Ovary (tissue), 9 donors: Measurements from ENCODE around the gene PDSS2. TPM values are rescaled to one million over a fixed set of nuclear protein-coding genes. Genes with fewer than 3 reads are reported as not detected.

ENCODE experiments used
- DNase-seq, 5 donors: peaks; one replicate each; pipeline ENCODE4 v3.0.0-alpha.2; 2019 to 2020
- H3K27ac ChIP-seq, 2 donors: fragments of 200-600 bp; one replicate each; pipeline versions ENCODE4 v1.5.1 to v1.8.0; 2019 to 2022
- H3K27me3 ChIP-seq: fragments of 200-600 bp; one replicate; pipeline ENCODE4 v1.8.0; 2022
- H3K36me3 ChIP-seq: fragments of 200-600 bp; sonication (generic); one replicate; pipeline ENCODE4 v1.5.1; 2019
- H3K4me1 ChIP-seq: one replicate; pipeline ENCODE4 v1.8.1; 2013; ENCODE audit warnings: mild to moderate bottlenecking, moderate library complexity; ENCODE audit not compliant: insufficient read depth
- H3K4me3 ChIP-seq: fragments of 200-600 bp; sonication (generic); one replicate; pipeline ENCODE4 v1.5.1; 2017
- H3K9me3 ChIP-seq, 2 donors: fragments of 200-600 bp in 1 of 2; sonication (generic) in 1 of 2; one replicate each; pipeline versions ENCODE4 v1.5.1 to v1.8.1; 2013 to 2019; ENCODE audit warnings: mild to moderate bottlenecking in 1 of 2, moderate library complexity in 1 of 2
- CTCF ChIP-seq, 3 donors: fragments of 450-650 bp in 2 of 3; fragments of 200-600 bp in 1 of 3; IDR thresholded peaks; one replicate each; pipeline versions ENCODE4 v1.5.1 to v1.8.0; 2016 to 2022; ENCODE audit warnings: antibody characterized with exemption in 3 of 3, mild to moderate bottlenecking in 1 of 3
- EP300 ChIP-seq: sonication (generic); formaldehyde crosslinking; IDR thresholded peaks from one replicate; pipeline ENCODE4 v1.6.1; 2017; ENCODE audit warnings: antibody characterized with exemption
- POLR2A ChIP-seq: fragments of 450-650 bp; IDR thresholded peaks from one replicate; pipeline ENCODE4 v1.6.1; 2017; ENCODE audit warnings: antibody characterized with exemption, mild to moderate bottlenecking, moderate library complexity
- WGBS, 3 donors: extraction: QIAGEN DNeasy Blood & Tissue Kit in 1 of 3; methylation state at CpG; one replicate each; pipeline versions ENCODE4 v1.1.5 to v1.1.7; 2013 to 2017; 5-methylcytosine and 5-hydroxymethylcytosine counted together
- intact Hi-C, 4 donors: fragments of 100-400 bp; cut with DNase I; formaldehyde crosslinking; loops; one replicate each; pipeline versions ENCODE4 v1.11.0 to v1.15.1; 2022 to 2023
- polyA plus RNA-seq, 2 donors: library from polyadenylated mRNA; stranded (reverse); fragments of 200-250 nt in 1 of 2; fragments of 350-450 nt in 1 of 2; fragmentation: Illumina TruSeq in 1 of 2; extraction: RNeasy Lipid Tissue Mini Kit (QIAGEN cat#74804) in 1 of 2; gene quantifications; one replicate each; pipeline ENCODE4 v1.2.3, GENCODE V29; 2013 to 2014
- total RNA-seq, 7 donors: library from RNA; depleted of rRNA in 2 of 7; stranded (reverse); fragments of >200 nt in 2 of 7; fragmentation: NEBNext Ultra II Directional in 3 of 7; extraction: Animal tissue kit (Norgen Biotek cat#: 25700) in 3 of 7; gene quantifications; one replicate each; pipeline versions ENCODE4 v1.1.0 to v1.2.4, GENCODE V29; 2016 to 2023
- donor health status: DM: no; HTN: no; CAD: no; lungs with moderate emphysema.
- donor health status: DM: no; HTN: no; CAD: no.
- donor health status: Bipolar disorder and iron deficiency.
- donor health status: DM: yes; HTN: yes; CAD: no.
- donor health status: DM: no; HTN: no; CAD: no.
- donor health status: DM: yes; HTN: yes; CAD: no.

The PDSS2 gene
- total and polyA plus RNA-seq, 9 donors: 8.2 to 17.5 (median 12.0) TPM

GRCh38 chr6:107340881-107341280, 118.5 kb downstream of the PDSS2 start:
- H3K9me3 ChIP-seq: no peaks in the 10 kb centered on the region
- TF ChIP-seq CTCF (IDR thresholded peaks at IDR 0.05) (no peak), POLR2A (no peak), EP300 (no peak)
- no peaks in the 10 kb centered on the region for H3K4me1 ChIP-seq
- H3K27me3 ChIP-seq: no peaks in the 10 kb centered on the region
- intact Hi-C loops: no loop called here
- H3K36me3 ChIP-seq: no peaks in the 10 kb centered on the region
- no peak overlapping the region for H3K4me3 ChIP-seq
- DNase-seq: no peak
- H3K27ac ChIP-seq: no peak overlapping the region
- 86 to 90% (median 87%) methylated on average over 1 of the region's 1 CpG for WGBS, 3 donors

GRCh38 chr6:107337191-107337741, 122.1 kb downstream of the PDSS2 start:
- Histone ChIP-seq H3K27me3 (no peaks in the 10 kb centered on the region), H3K27ac (no peak overlapping the region)

GRCh38 chr6:107334026-107334425, 125.3 kb downstream of the PDSS2 start:
- no peaks in the 10 kb centered on the region for H3K4me1 ChIP-seq
- 86 to 93% (median 90%) methylated on average over 3 of the region's 3 CpGs for WGBS, 3 donors
- TF ChIP-seq EP300 (no peak), POLR2A (no peak), CTCF (IDR thresholded peaks at IDR 0.05) (no peak)
- no peaks in the 10 kb centered on the region for H3K36me3 ChIP-seq
- no peak overlapping the region for H3K27ac ChIP-seq
- intact Hi-C loops: no loop called here
- no peaks in the 10 kb centered on the region for H3K9me3 ChIP-seq
- H3K27me3 ChIP-seq: no peaks in the 10 kb centered on the region
- no peak overlapping the region for H3K4me3 ChIP-seq
- DNase-seq: no peak

More at GRCh38 chr6:107337191-107337741, 122.1 kb downstream of the PDSS2 start:
- TF ChIP-seq POLR2A (no peak), EP300 (no peak)
- Histone ChIP-seq H3K4me3 (no peak overlapping the region), H3K9me3 (no peaks in the 10 kb centered on the region), H3K4me1 (no peaks in the 10 kb centered on the region), H3K36me3 (no peaks in the 10 kb centered on the region)
- intact Hi-C loops: no loop called here
- DNase-seq: no peak

GRCh38 chr6:107333491-107333890, 125.9 kb downstream of the PDSS2 start:
- intact Hi-C loops: no loop called here
- H3K36me3 ChIP-seq: no peaks in the 10 kb centered on the region
- H3K27ac ChIP-seq: no peak overlapping the region
- H3K4me1 ChIP-seq: no peaks in the 10 kb centered on the region
- no peak for DNase-seq
- no peaks in the 10 kb centered on the region for H3K27me3 ChIP-seq
- no peak for TF ChIP-seq POLR2A
- TF ChIP-seq EP300: no peak
- H3K4me3 ChIP-seq: no peak overlapping the region
- H3K9me3 ChIP-seq: no peaks in the 10 kb centered on the region
- WGBS, 3 donors: 92 to 99% (median 94%) methylated on average over 2 of the region's 2 CpGs

- Histone ChIP-seq H3K4me1 (no peaks in the 10 kb centered on the region), H3K27ac (no peak overlapping the region), H3K9me3 (no peaks in the 10 kb centered on the region), H3K4me3 (no peak overlapping the region), H3K36me3 (no peaks in the 10 kb centered on the region), H3K27me3 (no peaks in the 10 kb centered on the region)
- no peak for DNase-seq
- no peak for TF ChIP-seq EP300
- no peak for TF ChIP-seq POLR2A
- TF ChIP-seq CTCF (IDR thresholded peaks at IDR 0.05): no peak
- intact Hi-C loops: no loop called here
- 96 to 97% (median 96%) methylated on average over 5 of the region's 5 CpGs for WGBS, 3 donors
Observed at GRCh38 chr6:107331409-107332386, 127.7 kb downstream of the PDSS2 start.
